WTC11 (cell line): Measurements from ENCODE around the gene CAB39L.

Experiments
- ATF2 ChIP-seq: sonication (generic); formaldehyde crosslinking; IDR thresholded peaks from 2 replicates; pipeline ENCODE4 v1.8.1; 2022; ENCODE audit warnings: low read depth, missing genetic modification reagents, borderline replicate concordance
- CTCF ChIP-seq: fragments of 200-600 bp; IDR thresholded peaks from 2 replicates; pipeline ENCODE4 v1.8.0; 2022; ENCODE audit warnings: antibody characterized with exemption
- EMX1 ChIP-seq: fragments of 250-450 bp; sonication (Bioruptor Pico); IDR thresholded peaks from 2 replicates; pipeline ENCODE4 v1.8.0; 2021; ENCODE audit warnings: mild to moderate bottlenecking
- GABPB1 ChIP-seq: sonication (generic); formaldehyde crosslinking; IDR thresholded peaks from 2 replicates; pipeline ENCODE4 v1.8.1; 2023; ENCODE audit warnings: mild to moderate bottlenecking, missing genetic modification reagents
- MAX ChIP-seq: sonication (generic); formaldehyde crosslinking; IDR thresholded peaks from 2 replicates; pipeline ENCODE4 v1.8.0; 2022; ENCODE audit warnings: mild to moderate bottlenecking, missing genetic modification reagents
- NR1H2 ChIP-seq: sonication (generic); formaldehyde crosslinking; IDR thresholded peaks from 2 replicates; pipeline ENCODE4 v1.9.0; 2021; ENCODE audit warnings: mild to moderate bottlenecking, moderate library complexity, missing genetic modification reagents
- RELA ChIP-seq: sonication (generic); formaldehyde crosslinking; IDR thresholded peaks from 2 replicates; pipeline ENCODE4 v1.8.1; 2022; ENCODE audit warnings: missing genetic modification reagents, mild to moderate bottlenecking, borderline replicate concordance
- TEAD4 ChIP-seq: sonication (generic); formaldehyde crosslinking; IDR thresholded peaks from 2 replicates; pipeline ENCODE4 v1.8.0; 2022; ENCODE audit warnings: mild to moderate bottlenecking, missing genetic modification reagents
- USF2 ChIP-seq: sonication (generic); formaldehyde crosslinking; IDR thresholded peaks from 2 replicates; pipeline ENCODE4 v1.8.1; 2023; ENCODE audit warnings: mild to moderate bottlenecking, missing genetic modification reagents, moderate library complexity
- ZBTB43 ChIP-seq: sonication (generic); formaldehyde crosslinking; IDR thresholded peaks from 2 replicates; pipeline ENCODE4 v1.8.1; 2023; ENCODE audit warnings: mild to moderate bottlenecking, missing genetic modification reagents
- ZNF138 ChIP-seq: sonication (generic); formaldehyde crosslinking; conservative IDR thresholded peaks from 2 replicates; pipeline ENCODE4 v1.8.1; 2022; ENCODE audit warnings: mild to moderate bottlenecking, moderate library complexity, missing genetic modification reagents

- TF ChIP-seq CTCF (no peak), TEAD4 (CRISPR knock-in tag) (no peak), ATF2 (CRISPR knock-in tag) (no peak), USF2 (CRISPR knock-in tag) (no peak), RELA (CRISPR knock-in tag) (no peak), NR1H2 (CRISPR knock-in tag) (no peak), MAX (no peak), EMX1 (CRISPR knock-in tag) (no peak), ZNF138 (no peak), GABPB1 (CRISPR knock-in tag) (no peak), ZBTB43 (CRISPR knock-in tag) (no peak)
These were observed 896 bp upstream of the CAB39L start for GRCh38 chr13:49444524-49445395.
